HG02973 (cell line): ENCODE measurements around the gene PCDHB1.

Source experiments
- ATAC-seq: cut with Tn5 transposase; IDR thresholded peaks from one replicate; pipeline ENCODE4 v1.9.1; 2021; ENCODE audit warnings: moderate library complexity; ENCODE audit not compliant: unreplicated experiment

Gene PCDHB1

GRCh38 chr5:141050622-141051520 is at the start of gene PCDHB1:
TSS of gene PCDHB1 (plus strand) at chr5:141051374. CDS start at chr5:141051471, 97 bp downstream.
- no peak for ATAC-seq

GRCh38 chr5:141001446-141001843 is 49.7 kb upstream of the PCDHB1 start:
- ATAC-seq: no peak

- ATAC-seq: no peak
Measured at GRCh38 chr5:141001844-141002604, 49.1 kb upstream of the PCDHB1 start.

GRCh38 chr5:141002605-141002965 is 48.6 kb upstream of the PCDHB1 start:
- ATAC-seq: no peak

- ATAC-seq: no peak
Measured at GRCh38 chr5:141003031-141003430, 48.1 kb upstream of the PCDHB1 start.

- ATAC-seq: no peak
Measured at GRCh38 chr5:141003791-141004611, 47.2 kb upstream of the PCDHB1 start.

- no peak for ATAC-seq
Measured at GRCh38 chr5:141007791-141008190, 43.4 kb upstream of the PCDHB1 start.

- no peak for ATAC-seq
Measured at GRCh38 chr5:141010047-141010793, 41.0 kb upstream of the PCDHB1 start.

GRCh38 chr5:141017943-141018342 is 33.2 kb upstream of the PCDHB1 start:
- ATAC-seq: no peak

GRCh38 chr5:141022384-141022783 is 28.8 kb upstream of the PCDHB1 start:
- ATAC-seq: no peak

GRCh38 chr5:141031006-141031405 is 20.2 kb upstream of the PCDHB1 start:
- no peak for ATAC-seq

- no peak for ATAC-seq
Measured at GRCh38 chr5:141032626-141033025, 18.5 kb upstream of the PCDHB1 start.

GRCh38 chr5:141039061-141039460 is 12.1 kb upstream of the PCDHB1 start:
- ATAC-seq: no peak

- ATAC-seq: no peak
Measured at GRCh38 chr5:141039517-141039916, 11.7 kb upstream of the PCDHB1 start.

GRCh38 chr5:141040093-141040770 is 10.9 kb upstream of the PCDHB1 start:
- no peak for ATAC-seq

GRCh38 chr5:141040771-141041426 is 10.3 kb upstream of the PCDHB1 start:
- ATAC-seq: peak; percentile 62

GRCh38 chr5:141041427-141041785 is 9.8 kb upstream of the PCDHB1 start:
- no peak for ATAC-seq

GRCh38 chr5:141042555-141042954 is 8.6 kb upstream of the PCDHB1 start:
- ATAC-seq: no peak

GRCh38 chr5:141051521-141051866 is 320 bp downstream of the PCDHB1 start:
- no peak for ATAC-seq

GRCh38 chr5:141077826-141078225 is 26.7 kb downstream of the PCDHB1 start:
- ATAC-seq: no peak
